Gastroesophageal sphincter (tissue), 4 donors: ENCODE data around the gene SCGB3A1. TPM values are rescaled to one million over a fixed set of nuclear protein-coding genes. Genes with fewer than 3 reads are reported as not detected.
A peak's percentile ranks its signal among the peaks of the same experiment; 100 is the strongest.

Experiments used
- ATAC-seq: fragments of 150-250 bp; one replicate; pipeline ENCODE4 v1.9.1; 2016; ENCODE audit warnings: mild to moderate bottlenecking, moderate library complexity
- H3K27ac ChIP-seq, 4 donors: fragments of 200-600 bp; sonication (generic) in 3 of 4; 1 replicate in 3 of 4; 2 replicates in 1 of 4; pipeline ENCODE4 v1.5.1; 2016 to 2019
- H3K27me3 ChIP-seq: fragments of 200-600 bp; sonication (generic); one replicate; pipeline ENCODE4 v1.5.1; 2019
- H3K36me3 ChIP-seq, 2 donors: fragments of 200-600 bp; sonication (generic); one replicate each; pipeline ENCODE4 v1.5.1; 2019; ENCODE audit warnings: control low read depth in 1 of 2
- H3K4me1 ChIP-seq, 3 donors: fragments of 200-600 bp; sonication (generic); 1 replicate in 2 of 3; 2 replicates in 1 of 3; pipeline ENCODE4 v1.5.1; 2016 to 2019; ENCODE audit warnings: control low read depth in 2 of 3
- H3K4me3 ChIP-seq, 2 donors: fragments of 200-600 bp; sonication (generic); one replicate each; pipeline ENCODE4 v1.5.1; 2019; ENCODE audit warnings: mild to moderate bottlenecking in 1 of 2, moderate library complexity in 1 of 2
- H3K9me3 ChIP-seq, 3 donors: fragments of 200-600 bp; sonication (generic); one replicate each; pipeline ENCODE4 v1.5.1; 2017 to 2019; ENCODE audit warnings: control low read depth in 2 of 3
- EP300 ChIP-seq: sonication (generic); formaldehyde crosslinking; IDR thresholded peaks from one replicate; pipeline ENCODE4 v1.6.1; 2017; ENCODE audit warnings: antibody characterized with exemption, mild to moderate bottlenecking
- POLR2A ChIP-seq, 2 donors: fragments of 450-650 bp; IDR thresholded peaks; one replicate each; pipeline ENCODE4 v1.6.1; 2017; ENCODE audit warnings: antibody characterized with exemption in 2 of 2, mild to moderate bottlenecking in 2 of 2, moderate library complexity in 1 of 2
- POLR2AphosphoS5 ChIP-seq: sonication (generic); formaldehyde crosslinking; IDR thresholded peaks from one replicate; pipeline ENCODE4 v1.6.1; 2017; ENCODE audit warnings: antibody characterized with exemption
- WGBS, 2 donors: methylation state at CpG; one replicate each; pipeline ENCODE4 v1.1.5; 2018; ENCODE audit warnings: low coverage in 1 of 2; 5-methylcytosine and 5-hydroxymethylcytosine counted together
- total RNA-seq, 4 donors: library from RNA; depleted of rRNA; stranded (reverse); fragments of >200 nt; gene quantifications; one replicate each; pipeline ENCODE4 v1.1.0, GENCODE V29; 2016
- TF ChIP-seq, protein P1 (sequence below), 4 experiments: fragments of 200-600 bp in 2 of 4; fragments of 450-650 bp in 2 of 4; sonication (generic) in 1 of 4; IDR thresholded peaks; one replicate each; pipeline ENCODE4 v1.5.1; 2017 to 2019; ENCODE audit warnings: antibody characterized with exemption in 4 of 4, mild to moderate bottlenecking in 2 of 4, moderate library complexity in 2 of 4

SCGB3A1 gene
- total RNA-seq, 4 donors from 2014 or later = 78.4 TPM; not detected in 3

DNA sequence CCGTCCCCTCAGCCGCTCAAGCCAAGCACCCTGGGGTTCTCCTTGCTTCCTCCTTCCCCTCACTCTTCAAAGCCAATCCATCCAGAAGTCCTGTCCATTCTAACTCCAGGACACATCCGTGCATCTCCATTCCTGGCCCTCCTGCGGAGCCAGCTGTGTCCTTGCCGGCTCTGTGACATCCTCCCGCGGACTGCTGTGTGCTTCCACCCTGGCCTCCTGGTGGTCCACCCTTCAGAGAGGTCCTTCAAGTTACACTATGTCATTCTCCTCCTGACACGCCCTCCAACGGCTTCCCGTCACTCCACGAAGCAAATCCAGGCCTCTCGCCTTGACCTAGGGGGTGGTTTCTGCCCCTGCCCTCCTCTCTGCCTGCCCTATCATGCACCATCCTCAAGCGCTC, 13.0 kb upstream of the SCGB3A1 start:
- no peaks in the 10 kb centered on the region for H3K36me3 ChIP-seq
- WGBS, 2 donors = 82 to 86% methylated on average over 4 to 13 of the region's 13 CpGs
- no peaks in the 10 kb centered on the region for H3K4me1 ChIP-seq
- no peak for TF ChIP-seq EP300
- TF ChIP-seq, protein P1, sequence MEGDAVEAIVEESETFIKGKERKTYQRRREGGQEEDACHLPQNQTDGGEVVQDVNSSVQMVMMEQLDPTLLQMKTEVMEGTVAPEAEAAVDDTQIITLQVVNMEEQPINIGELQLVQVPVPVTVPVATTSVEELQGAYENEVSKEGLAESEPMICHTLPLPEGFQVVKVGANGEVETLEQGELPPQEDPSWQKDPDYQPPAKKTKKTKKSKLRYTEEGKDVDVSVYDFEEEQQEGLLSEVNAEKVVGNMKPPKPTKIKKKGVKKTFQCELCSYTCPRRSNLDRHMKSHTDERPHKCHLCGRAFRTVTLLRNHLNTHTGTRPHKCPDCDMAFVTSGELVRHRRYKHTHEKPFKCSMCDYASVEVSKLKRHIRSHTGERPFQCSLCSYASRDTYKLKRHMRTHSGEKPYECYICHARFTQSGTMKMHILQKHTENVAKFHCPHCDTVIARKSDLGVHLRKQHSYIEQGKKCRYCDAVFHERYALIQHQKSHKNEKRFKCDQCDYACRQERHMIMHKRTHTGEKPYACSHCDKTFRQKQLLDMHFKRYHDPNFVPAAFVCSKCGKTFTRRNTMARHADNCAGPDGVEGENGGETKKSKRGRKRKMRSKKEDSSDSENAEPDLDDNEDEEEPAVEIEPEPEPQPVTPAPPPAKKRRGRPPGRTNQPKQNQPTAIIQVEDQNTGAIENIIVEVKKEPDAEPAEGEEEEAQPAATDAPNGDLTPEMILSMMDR (IDR thresholded peaks at IDR 0.05) = no peak
- no peak for TF ChIP-seq POLR2A (IDR thresholded peaks at IDR 0.05)
- TF ChIP-seq POLR2AphosphoS5 = no peak
- peaks cover 16% of the 10 kb centered on the region for H3K27me3 ChIP-seq
- H3K4me3 ChIP-seq = no peak overlapping the region
- ATAC-seq = no peak
- H3K9me3 ChIP-seq = no peaks in the 10 kb centered on the region
- H3K27ac ChIP-seq = no peak overlapping the region

DNA sequence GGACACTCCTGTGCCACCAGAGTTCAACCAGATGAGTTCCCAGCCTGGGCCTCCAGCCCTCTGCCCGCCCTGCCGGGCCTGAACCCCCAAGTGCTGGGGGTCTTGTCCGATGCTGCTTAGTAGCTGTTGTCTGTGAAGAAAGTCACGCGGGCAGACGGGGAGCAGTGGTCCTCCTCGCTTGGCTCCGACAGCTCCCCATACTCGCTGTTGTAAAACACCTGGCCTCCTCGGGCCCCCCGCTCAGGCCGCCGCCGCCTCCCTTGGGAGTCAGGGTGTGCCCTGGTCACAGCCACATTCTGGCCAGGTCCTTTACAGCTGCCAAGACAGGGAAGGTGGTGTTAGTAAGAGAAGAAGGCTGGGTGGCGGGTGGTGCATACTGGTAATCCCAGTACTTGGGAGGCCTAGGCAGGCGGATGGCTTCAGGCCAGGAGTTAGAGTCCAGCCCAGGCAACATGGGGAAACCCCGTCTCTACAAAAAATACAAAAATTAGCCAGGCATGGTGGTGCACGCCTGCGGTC, 11.8 kb upstream of the SCGB3A1 start:
- 100% methylated on average over 4 of the region's 19 CpGs; no CpG with 5 or more reads in 1 of the 2 donors for WGBS, 2 donors
- no peaks in the 10 kb centered on the region for H3K36me3 ChIP-seq
- H3K27ac ChIP-seq = no peak overlapping the region
- H3K27me3 ChIP-seq = peaks cover 10% of the 10 kb centered on the region
- no peak overlapping the region for H3K4me3 ChIP-seq
- ATAC-seq = no peak
- no peaks in the 10 kb centered on the region for H3K9me3 ChIP-seq
- H3K4me1 ChIP-seq = no peaks in the 10 kb centered on the region
- TF ChIP-seq POLR2AphosphoS5 (no peak), EP300 (no peak), POLR2A (IDR thresholded peaks at IDR 0.05) (no peak)
- TF ChIP-seq, protein P1 (IDR thresholded peaks at IDR 0.05) = no peak

DNA sequence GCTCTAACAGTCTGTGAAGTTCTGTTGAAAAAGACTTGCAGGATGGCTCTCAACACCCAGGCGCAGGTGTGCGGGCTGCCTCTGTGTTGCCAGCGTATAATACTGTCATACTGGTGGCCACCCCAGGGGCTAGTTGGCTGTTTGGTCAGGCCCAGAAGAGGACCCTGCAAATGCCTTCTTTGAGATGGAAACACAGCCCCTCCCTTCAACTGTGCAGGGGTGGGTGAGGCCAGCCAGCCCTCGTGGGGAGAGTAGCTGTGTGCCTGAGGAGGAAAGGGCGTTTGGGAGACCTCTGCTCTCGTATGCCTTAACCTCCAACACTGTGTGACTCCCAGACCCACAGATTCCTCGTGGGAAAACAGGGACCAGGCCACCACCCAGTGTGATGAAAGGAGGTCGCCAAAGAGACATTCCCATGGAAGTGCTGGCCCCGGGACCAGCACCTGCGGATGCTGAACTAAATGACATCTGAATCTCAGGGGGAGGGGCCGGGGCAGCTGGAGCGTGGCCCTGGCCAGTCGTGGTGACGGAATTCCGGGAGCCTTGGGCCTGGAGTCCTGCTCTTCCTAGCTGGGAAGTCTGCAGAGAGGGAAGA, 11.3 kb upstream of the SCGB3A1 start:
- H3K9me3 ChIP-seq = no peaks in the 10 kb centered on the region
- H3K4me1 ChIP-seq = no peaks in the 10 kb centered on the region
- H3K27ac ChIP-seq = no peak overlapping the region
- H3K27me3 ChIP-seq = peaks cover 10% of the 10 kb centered on the region
- WGBS, 2 donors = 64 to 80% methylated on average over 2 to 6 of the region's 15 CpGs
- no peak overlapping the region for H3K4me3 ChIP-seq
- peak; percentile 10 for ATAC-seq
- H3K36me3 ChIP-seq = no peaks in the 10 kb centered on the region
- TF ChIP-seq, protein P1 (IDR thresholded peaks at IDR 0.05) = no peak
- no peak for TF ChIP-seq POLR2A (IDR thresholded peaks at IDR 0.05)
- no peak for TF ChIP-seq POLR2AphosphoS5
- no peak for TF ChIP-seq EP300

DNA sequence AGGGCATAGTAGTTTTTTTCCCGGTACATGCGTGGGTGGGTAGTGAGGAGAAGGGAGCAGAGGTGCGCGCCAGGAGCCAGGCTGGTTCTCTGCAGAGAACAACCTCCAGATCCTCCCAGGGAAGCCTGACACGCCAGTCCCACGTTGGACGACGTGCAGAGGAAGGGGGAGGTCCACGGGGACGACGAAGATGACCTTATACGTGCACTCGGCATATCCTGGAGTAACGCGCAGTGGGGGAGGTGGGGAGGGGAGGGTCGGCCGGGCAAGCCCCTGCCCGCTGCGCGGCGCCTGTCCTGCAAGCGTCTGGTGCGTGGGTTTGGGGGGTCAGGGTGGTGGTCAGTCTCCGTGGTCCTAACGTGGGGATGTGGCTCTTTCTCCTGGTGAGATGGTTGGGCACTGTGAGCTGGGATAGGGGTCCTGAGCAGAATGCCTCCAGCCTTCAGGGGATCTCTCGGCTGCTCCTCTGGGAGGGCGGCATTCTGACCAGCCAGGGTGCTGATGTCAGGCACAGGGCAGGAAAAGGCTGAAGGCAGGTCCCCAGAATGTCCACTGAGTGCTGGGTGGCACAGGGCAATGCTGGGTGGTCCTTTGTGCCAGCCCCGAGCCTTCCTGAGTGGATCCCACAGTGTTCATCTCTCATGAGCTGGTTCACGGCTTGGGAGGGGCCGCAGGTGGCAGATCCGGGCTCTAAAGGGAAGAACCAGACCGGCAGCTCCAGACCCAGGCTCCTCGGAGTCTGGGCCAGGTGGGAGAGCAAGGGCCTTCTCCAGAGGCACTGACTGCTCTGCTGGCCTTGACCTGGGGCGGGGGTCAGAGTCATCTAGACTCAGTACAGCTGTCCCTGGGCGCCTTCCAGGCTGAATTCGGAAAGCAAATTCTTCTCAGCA, 10.5 kb upstream of the SCGB3A1 start:
- Histone ChIP-seq H3K36me3 (no peaks in the 10 kb centered on the region), H3K4me1 (no peaks in the 10 kb centered on the region), H3K27ac (no peak overlapping the region), H3K9me3 (no peaks in the 10 kb centered on the region), H3K27me3 (peaks cover 10% of the 10 kb centered on the region), H3K4me3 (no peak overlapping the region)
- no peak for ATAC-seq
- TF ChIP-seq POLR2AphosphoS5 = no peak
- TF ChIP-seq EP300 = no peak
- TF ChIP-seq POLR2A (IDR thresholded peaks at IDR 0.05) = no peak
- TF ChIP-seq, protein P1 (IDR thresholded peaks at IDR 0.05) = no peak
- WGBS, 2 donors = 76 to 88% methylated on average over 6 to 12 of the region's 36 CpGs
